H1 (cell line): ENCODE measurements around the gene RASD2. TPM values are rescaled to one million over a fixed set of nuclear protein-coding genes. Genes with fewer than 3 reads are reported as not detected.

Source experiments
- CTCF ChIA-PET: fragments of 300-600 bp; sonication (Branson Sonifier 250); formaldehyde crosslinking; loops from one replicate; lab custom pipeline; 2021; ENCODE audit not compliant: partially characterized antibody; lab: Charles Lee
- POLR2A ChIA-PET: fragments of 300-600 bp; sonication (Branson Sonifier 250); formaldehyde crosslinking; loops from one replicate; lab custom pipeline; 2021; ENCODE audit warnings: inconsistent platforms; ENCODE audit not compliant: partially characterized antibody; lab: Charles Lee
- DNase-seq, 2 experiments: peaks; one replicate each; pipeline versions ENCODE4 v3.0.0 to v3.0.0-alpha.2; 2010 to 2022; ENCODE audit warnings: low spot score in 2 of 2, low read depth in 1 of 2, mixed read lengths in 1 of 2
- FAIRE-seq: peaks from 2 replicates; lab custom pipeline; 2011; peaks lifted over from hg19 to GRCh38; lab: Jason Lieb, UNC
- H2AFZ ChIP-seq: 2 replicates; pipeline ENCODE4 v1.8.1; 2012; ENCODE audit warnings: low read length, inconsistent platforms
- H2AK5ac ChIP-seq: 2 replicates; pipeline ENCODE4 v1.6.1; 2013; ENCODE audit warnings: low read depth, low read length
- H2BK120ac ChIP-seq: replicated peaks from 2 replicates; pipeline ENCODE3; 2013; ENCODE audit warnings: low read depth, low read length, inconsistent platforms
- H2BK12ac ChIP-seq: 2 replicates; pipeline ENCODE4 v1.6.1; 2013; ENCODE audit warnings: low read depth, low read length
- H2BK15ac ChIP-seq: 2 replicates; pipeline ENCODE4 v1.6.1; 2013; ENCODE audit warnings: low read length
- H2BK20ac ChIP-seq: 2 replicates; pipeline ENCODE4 v1.6.1; 2013; ENCODE audit warnings: low read length
- H2BK5ac ChIP-seq: 2 replicates; pipeline ENCODE4 v1.6.1; 2013; ENCODE audit warnings: low read depth, low read length
- H3K14ac ChIP-seq: 2 replicates; pipeline ENCODE4 v1.6.1; 2013; ENCODE audit warnings: inconsistent platforms; ENCODE audit not compliant: insufficient read length
- H3K18ac ChIP-seq: 2 replicates; pipeline ENCODE4 v1.6.1; 2013; ENCODE audit warnings: low read length; ENCODE audit errors: extremely low read depth
- H3K23ac ChIP-seq: 2 replicates; pipeline ENCODE4 v1.6.1; 2013; ENCODE audit warnings: inconsistent platforms; ENCODE audit not compliant: insufficient read length
- H3K23me2 ChIP-seq: 2 replicates; pipeline ENCODE4 v1.6.1; 2013; ENCODE audit warnings: low read depth, low read length
- H3K27ac ChIP-seq: 2 replicates; pipeline ENCODE4 v1.6.1; 2011; ENCODE audit warnings: low read depth, low read length, inconsistent platforms
- H3K27me3 ChIP-seq, 4 experiments: replicated peaks in 1 of 4; 1 replicate in 1 of 4; 2 replicates in 3 of 4; pipeline versions ENCODE4 v1.6.1 to v1.8.1; 2011 to 2013; ENCODE audit warnings: low read length in 3 of 4, mild to moderate bottlenecking in 3 of 4, inconsistent platforms in 2 of 4, mixed read lengths in 2 of 4, moderate library complexity in 1 of 4; ENCODE audit not compliant: control insufficient read depth in 3 of 4, insufficient read depth in 3 of 4; ENCODE audit errors: extremely low read depth in 1 of 4
- H3K36me3 ChIP-seq, 4 experiments: 2 replicates each; pipeline versions ENCODE4 v1.6.1 to v1.8.1; 2011 to 2013; ENCODE audit warnings: mild to moderate bottlenecking in 4 of 4, low read length in 3 of 4, moderate library complexity in 2 of 4, control low read depth in 1 of 4, inconsistent platforms in 1 of 4; ENCODE audit not compliant: insufficient read depth in 4 of 4, control insufficient read depth in 2 of 4
- H3K4ac ChIP-seq: replicated peaks from 2 replicates; pipeline ENCODE3; 2013; ENCODE audit warnings: low read length, low read depth, mixed read lengths, inconsistent platforms; ENCODE audit not compliant: insufficient read length
- H3K4me1 ChIP-seq, 4 experiments: replicated peaks in 1 of 4; 1 replicate in 1 of 4; 2 replicates in 3 of 4; pipeline versions ENCODE4 v1.6.1 to v1.8.1; 2011 to 2013; ENCODE audit warnings: low read length in 3 of 4, inconsistent platforms in 2 of 4, mixed read lengths in 1 of 4; ENCODE audit not compliant: insufficient read depth in 4 of 4, control insufficient read depth in 3 of 4
- H3K4me2 ChIP-seq, 2 experiments: 2 replicates each; pipeline versions ENCODE4 v1.6.1 to v1.8.1; 2011 to 2013; ENCODE audit warnings: low read depth in 2 of 2, low read length in 2 of 2, control low read depth in 1 of 2, inconsistent platforms in 1 of 2, mild to moderate bottlenecking in 1 of 2; ENCODE audit not compliant: insufficient read depth in 1 of 2
- H3K4me3 ChIP-seq, 4 experiments: fragments of 200-600, 300-600 bp in 1 of 4; sonication (generic), shearing (Covaris generic), sonication (Bioruptor Twin) in 1 of 4; 2 replicates each; pipeline versions ENCODE4 v1.5.1 to v1.8.1; 2011 to 2016; ENCODE audit warnings: low read length in 4 of 4, low read depth in 3 of 4, control low read depth in 2 of 4, inconsistent platforms in 2 of 4, mild to moderate bottlenecking in 2 of 4, mixed read lengths in 1 of 4, moderate library complexity in 1 of 4; ENCODE audit not compliant: insufficient read depth in 2 of 4; ENCODE audit errors: extremely low read depth in 1 of 4
- H3K56ac ChIP-seq: replicated peaks from 2 replicates; pipeline ENCODE3; 2013; ENCODE audit warnings: low read depth, mild to moderate bottlenecking, mixed read lengths, low read length, inconsistent platforms; ENCODE audit not compliant: insufficient read length
- H3K79me1 ChIP-seq: 2 replicates; pipeline ENCODE4 v1.6.1; 2013; ENCODE audit warnings: low read depth, low read length, control low read depth
- H3K79me2 ChIP-seq, 2 experiments: 2 replicates each; pipeline versions ENCODE4 v1.6.1 to v1.8.1; 2012 to 2013; ENCODE audit warnings: low read length in 2 of 2, mild to moderate bottlenecking in 2 of 2, inconsistent platforms in 1 of 2; ENCODE audit not compliant: insufficient read depth in 2 of 2, control insufficient read depth in 1 of 2
- H3K9ac ChIP-seq, 4 experiments: replicated peaks in 1 of 4; 1 replicate in 1 of 4; 2 replicates in 3 of 4; pipeline versions ENCODE4 v1.6.1 to v1.8.1; 2011 to 2013; ENCODE audit warnings: low read depth in 3 of 4, low read length in 3 of 4, control low read depth in 2 of 4, mild to moderate bottlenecking in 2 of 4, moderate library complexity in 2 of 4, inconsistent platforms in 1 of 4; ENCODE audit errors: extremely low read depth in 1 of 4
- H3K9me3 ChIP-seq, 2 experiments: 2 replicates each; pipeline versions ENCODE4 v1.6.1 to v1.8.1; 2012 to 2013; ENCODE audit warnings: mild to moderate bottlenecking in 2 of 2, moderate library complexity in 2 of 2, control low read depth in 1 of 2, inconsistent platforms in 1 of 2, low read depth in 1 of 2, low read length in 1 of 2, mixed read lengths in 1 of 2; ENCODE audit not compliant: insufficient read depth in 2 of 2
- H4K20me1 ChIP-seq, 2 experiments: replicated peaks in 1 of 2; 2 replicates each; pipeline versions ENCODE3 to v1.8.1; 2011 to 2013; ENCODE audit warnings: inconsistent platforms in 2 of 2, low read length in 2 of 2, mild to moderate bottlenecking in 1 of 2; ENCODE audit not compliant: insufficient read depth in 2 of 2, control insufficient read depth in 1 of 2
- H4K5ac ChIP-seq: 2 replicates; pipeline ENCODE4 v1.6.1; 2013; ENCODE audit warnings: low read length, low read depth, mixed read lengths, inconsistent platforms; ENCODE audit not compliant: insufficient read length
- H4K8ac ChIP-seq: 2 replicates; pipeline ENCODE4 v1.8.0; 2013; ENCODE audit warnings: mild to moderate bottlenecking, moderate library complexity, low read length, inconsistent platforms; ENCODE audit not compliant: insufficient read depth; ENCODE audit errors: extremely low read depth
- H4K91ac ChIP-seq: replicated peaks from 2 replicates; pipeline ENCODE3; 2013; ENCODE audit warnings: low read length, mixed read lengths, inconsistent platforms; ENCODE audit not compliant: insufficient read length
- POLR2AphosphoS5 ChIP-seq: IDR thresholded peaks from 2 replicates; pipeline ENCODE4 v1.6.1; 2011; ENCODE audit warnings: low read depth, low read length
- WGBS, 2 experiments: shearing (Covaris generic) in 1 of 2; methylation state at CpG; one replicate each; pipeline versions ENCODE4 v1.1.6 to v1.1.7; 2013 to 2015; ENCODE audit warnings: low lambda C conversion rate in 2 of 2, mixed read lengths in 2 of 2, inconsistent platforms in 1 of 2, low coverage in 1 of 2, missing lambda C conversion rate in 1 of 2; ENCODE audit not compliant: insufficient replicate concordance in 2 of 2, insufficient coverage in 1 of 2, insufficient read length in 1 of 2; ENCODE audit errors: extremely low coverage in 1 of 2, missing lambda C conversion rate in 1 of 2; 5-methylcytosine and 5-hydroxymethylcytosine counted together
- polyA plus RNA-seq, 7 experiments: library from polyadenylated mRNA; depleted of rRNA in 3 of 7; stranded (reverse) in 5 of 7; unstranded in 2 of 7; fragments of >200 nt in 5 of 7; fragments of 200-250 nt in 2 of 7; gene quantifications; 1 replicate in 5 of 7; 2 replicates in 1 of 7; 4 replicates in 1 of 7; pipeline versions ENCODE4 v1.2.1 to v1.2.3, GENCODE V29; 2011 to 2013; ENCODE audit warnings: missing spikeins in 2 of 7, mixed read lengths in 2 of 7
- total RNA-seq: library from RNA; stranded (reverse); fragmentation: NEBNext Ultra II Directional; extraction: Animal tissue kit (Norgen Biotek cat#: 25700); gene quantifications from 2 replicates; pipeline ENCODE4 v1.2.1, GENCODE V29; 2021

RASD2 gene
- total and polyA plus RNA-seq, 2 of the 8 experiments (the other 6 are each of a cell fraction or from before 2014, with no cell fraction given): 1.9 to 5.1 TPM

- Histone ChIP-seq H4K5ac (no peak overlapping the region), H2BK20ac (0 out of 2 replicates have a peak overlapping the region, but pooled peaks have one; percentile 61), H2BK5ac (no peak overlapping the region), H3K27me3 (no peaks in the 10 kb centered on the region), H2BK120ac (no peak overlapping the region), H3K79me1 (no peaks in the 10 kb centered on the region), H3K4me3 (no peak overlapping the region), H3K27ac (no peak overlapping the region), H3K23me2 (no peaks in the 10 kb centered on the region; the same call in 1 of the 2 replicates), H3K36me3 (no peaks in the 10 kb centered on the region), H2BK15ac (0 out of 2 replicates have a peak overlapping the region, but pooled peaks have one; percentile 61), H3K9ac (no peak overlapping the region), H4K91ac (no peak overlapping the region), H3K4me1 (peaks cover 0 to 19% (median 8%) of the 10 kb centered on the region in 4 experiments; a peak in 6 of 7 replicates), H3K9me3 (no peaks in the 10 kb centered on the region), H3K4me2 (no peak overlapping the region), H3K56ac (no peak overlapping the region), H3K4ac (no peak overlapping the region), H3K18ac (no peak overlapping the region), H4K20me1 (no peaks in the 10 kb centered on the region), H3K14ac (no peak overlapping the region), H2AFZ (no peak overlapping the region), H3K23ac (no peak overlapping the region), H3K79me2 (no peaks in the 10 kb centered on the region), H2AK5ac (0 out of 2 replicates have a peak overlapping the region, but pooled peaks have one; percentile 10), H2BK12ac (peak overlapping the region; percentile 33; the same call in 1 of the 2 replicates), H4K8ac (no peak overlapping the region)
- 95% methylated on average over 2 of the region's 2 CpGs; no CpG with 5 or more reads in 1 of the 2 experiments for WGBS, 2 experiments
- DNase-seq: no peak
- ChIA-PET POLR2A (interaction anchor here (0.8 to 1.9 kb wide), 5 partner anchors 9 to 123 kb away, joined by 3 to 5 read pairs (median 4); no protein-coding TSS in a partner anchor), CTCF (interaction anchor here (0.5 to 6.2 kb wide), 10 partner anchors 11 to 431 kb away, joined by 3 to 51 read pairs (median 4); partner anchors contain the start of gene RASD2)
- TF ChIP-seq POLR2AphosphoS5: no peak
- no peak for FAIRE-seq
Measured at GRCh38 chr22:35553341-35553740, 12.7 kb downstream of the RASD2 start.
